ENCODE data around the gene KCNQ1OT1. TPM values are rescaled to one million over a fixed set of nuclear protein-coding genes. Genes with fewer than 3 reads are reported as not detected.

The KCNQ1OT1 gene
- polyA plus RNA-seq, 12 donors, result 0.53 to 4.4 (median 1.6) TPM

- no peak for DNase-seq
These were observed 126.4 kb downstream of the KCNQ1OT1 start for GRCh38 chr11:2573240-2574042.

- no peak for DNase-seq
These were observed 127.1 kb downstream of the KCNQ1OT1 start for GRCh38 chr11:2572491-2573239.

GRCh38 chr11:2571598-2572281, 128.1 kb downstream of the KCNQ1OT1 start:
- DNase-seq, result no peak

- DNase-seq, result no peak
These were observed 128.8 kb downstream of the KCNQ1OT1 start for GRCh38 chr11:2570841-2571597.

GRCh38 chr11:2570211-2570811, 129.5 kb downstream of the KCNQ1OT1 start:
- no peak for DNase-seq

- DNase-seq, result no peak
These were observed 130.0 kb downstream of the KCNQ1OT1 start for GRCh38 chr11:2569731-2570210.

GRCh38 chr11:2569321-2569721, 130.5 kb downstream of the KCNQ1OT1 start:
- DNase-seq, result no peak

GRCh38 chr11:2567026-2567671, 132.6 kb downstream of the KCNQ1OT1 start:
- DNase-seq, result no peak

- no peak for DNase-seq
These were observed 133.4 kb downstream of the KCNQ1OT1 start for GRCh38 chr11:2566223-2567025.

GRCh38 chr11:2565447-2566222, 134.2 kb downstream of the KCNQ1OT1 start:
- no peak for DNase-seq

GRCh38 chr11:2564588-2565425, 135.0 kb downstream of the KCNQ1OT1 start:
- no peak for DNase-seq

- no peak for DNase-seq
These were observed 135.7 kb downstream of the KCNQ1OT1 start for GRCh38 chr11:2564008-2564530.

- DNase-seq, result no peak
These were observed 136.4 kb downstream of the KCNQ1OT1 start for GRCh38 chr11:2563213-2564007.

GRCh38 chr11:2562890-2563212, 136.9 kb downstream of the KCNQ1OT1 start:
- no peak for DNase-seq

- DNase-seq, result no peak
These were observed 137.9 kb downstream of the KCNQ1OT1 start for GRCh38 chr11:2561696-2562581.

Measured in muscle of arm (tissue), 12 donors.